NB4 (cell line): ENCODE results near the gene DNAJC27.

Experiments used
- CTCF ChIP-seq: IDR thresholded peaks from one replicate; pipeline ENCODE4 v1.5.1; 2012; ENCODE audit warnings: low read depth, low read length
- MAX ChIP-seq: IDR thresholded peaks from 2 replicates; pipeline ENCODE4 v1.6.1; 2011; ENCODE audit warnings: low read depth, low read length
- MYC ChIP-seq: IDR thresholded peaks from 2 replicates; pipeline ENCODE4 v1.6.1; 2011; ENCODE audit warnings: low read depth, low read length
- POLR2A ChIP-seq: IDR thresholded peaks from 2 replicates; pipeline ENCODE4 v1.6.1; 2011; ENCODE audit warnings: mild to moderate bottlenecking; ENCODE audit not compliant: insufficient read length; ENCODE audit errors: extremely low read depth

DNA sequence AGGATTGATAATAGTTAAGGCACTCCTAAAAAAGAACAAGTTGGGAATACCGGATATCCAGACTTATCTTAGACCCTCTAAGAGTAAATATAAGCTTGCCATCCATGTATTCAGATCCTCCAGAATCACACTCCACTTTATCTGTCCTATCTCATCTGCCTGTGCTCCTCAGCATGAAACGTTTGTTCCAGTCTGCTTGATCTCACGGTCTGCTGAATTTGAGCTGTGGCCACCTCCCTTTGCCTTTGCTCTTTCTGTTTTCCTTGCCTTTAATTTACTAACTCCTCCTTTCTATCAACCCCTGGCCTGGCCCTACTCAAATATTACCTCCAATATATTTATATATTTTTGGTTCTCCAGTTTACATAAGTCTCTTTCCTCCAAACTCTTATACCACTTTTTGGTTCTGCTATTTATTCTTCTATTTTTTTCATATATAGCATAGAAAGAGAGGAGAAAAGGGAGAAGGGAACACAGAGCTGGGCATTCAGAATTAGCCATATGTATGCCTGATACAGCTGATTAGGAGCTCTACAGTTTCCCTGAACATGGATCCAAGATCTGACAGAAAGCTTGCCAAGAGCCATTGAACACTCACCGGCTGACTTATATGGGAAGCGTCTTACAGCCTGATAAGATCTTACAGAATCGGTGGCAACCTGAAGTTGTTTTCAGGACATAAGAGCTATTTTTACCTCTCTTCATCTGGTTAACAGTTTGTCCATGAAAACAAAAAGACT lies 21.8 kb upstream of the DNAJC27 start:
- TF ChIP-seq CTCF = no peak
- no peak for TF ChIP-seq MAX
- TF ChIP-seq POLR2A = no peak
- no peak for TF ChIP-seq MYC
